DMS 273 (cell line): Measurements from ENCODE around the gene WNT5B.
A peak's percentile ranks its signal among the peaks of the same experiment; 100 is the strongest.

Source experiments
- DNase-seq: peaks from one replicate; lab custom pipeline; 2025; ENCODE audit not compliant: unreplicated experiment; lab: John Stamatoyannopoulos, UW

Gene WNT5B

DNA sequence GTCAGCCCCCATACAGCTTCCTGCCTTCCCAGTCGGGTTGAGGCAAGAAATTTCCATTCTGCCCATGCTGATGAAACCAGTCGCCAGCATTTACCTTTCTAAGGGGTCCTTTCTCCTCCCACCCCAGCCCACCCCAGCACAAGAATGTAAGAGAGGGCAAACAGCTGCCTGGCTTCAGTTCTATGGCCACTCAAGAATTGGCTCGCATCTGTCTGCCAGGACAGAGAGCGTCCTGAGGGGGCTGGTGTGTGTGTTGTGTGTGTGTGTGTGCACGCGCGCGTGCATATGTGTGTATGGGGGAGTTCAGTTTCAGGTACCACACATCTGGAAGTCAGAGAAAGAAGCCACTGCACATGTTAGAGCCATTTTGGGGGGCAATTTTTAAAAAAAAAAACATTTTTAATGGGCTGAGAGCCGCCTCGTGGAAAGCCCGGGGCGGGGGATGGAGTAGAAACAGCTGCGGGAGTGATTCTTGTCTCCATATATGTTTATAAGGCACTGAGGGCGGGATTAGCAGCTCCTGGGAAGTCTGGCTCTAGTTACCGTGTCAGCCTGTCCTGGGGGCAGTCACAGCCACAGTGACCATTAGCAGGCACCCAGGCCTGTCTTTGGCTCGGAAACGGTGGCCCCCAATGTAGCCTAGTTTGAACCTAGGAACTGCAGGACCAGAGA lies at the start of gene WNT5B:
WNT5B (plus strand) TSS at position 566 of the 672 bp plus-strand sequence. CDS start 2,124 bp downstream, outside the sequence.
- no peak for DNase-seq

GRCh38 chr12:1579651-1580435 lies 49.2 kb upstream of the WNT5B start:
- no peak for DNase-seq

GRCh38 chr12:1580526-1580925 lies 48.5 kb upstream of the WNT5B start:
- no peak for DNase-seq

GRCh38 chr12:1581973-1582708 lies 46.9 kb upstream of the WNT5B start:
- no peak for DNase-seq

GRCh38 chr12:1582709-1583050 lies 46.4 kb upstream of the WNT5B start:
- DNase-seq: no peak

- DNase-seq: peak; percentile 84
Observed at GRCh38 chr12:1583421-1584078, 45.5 kb upstream of the WNT5B start.

DNA sequence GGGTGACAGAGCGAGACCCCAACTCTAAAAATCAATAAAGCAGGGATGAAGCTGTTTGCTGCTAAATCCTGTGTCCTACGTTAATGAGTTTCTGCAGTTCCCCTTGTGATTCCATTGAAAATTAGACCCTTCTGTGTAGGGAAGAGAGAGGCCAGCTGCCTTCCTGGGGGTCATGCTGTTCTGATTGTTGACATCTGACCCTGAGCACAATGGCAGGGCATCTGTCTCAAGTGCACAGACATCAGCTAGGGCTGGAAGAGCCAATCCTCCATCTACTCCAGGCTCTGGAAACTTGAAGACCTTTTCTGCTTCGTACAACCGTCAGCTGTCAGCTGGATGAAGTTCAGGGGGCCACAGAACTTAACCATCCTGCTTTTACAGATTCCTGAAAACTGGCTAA lies 44.7 kb upstream of the WNT5B start:
- DNase-seq: no peak

DNA sequence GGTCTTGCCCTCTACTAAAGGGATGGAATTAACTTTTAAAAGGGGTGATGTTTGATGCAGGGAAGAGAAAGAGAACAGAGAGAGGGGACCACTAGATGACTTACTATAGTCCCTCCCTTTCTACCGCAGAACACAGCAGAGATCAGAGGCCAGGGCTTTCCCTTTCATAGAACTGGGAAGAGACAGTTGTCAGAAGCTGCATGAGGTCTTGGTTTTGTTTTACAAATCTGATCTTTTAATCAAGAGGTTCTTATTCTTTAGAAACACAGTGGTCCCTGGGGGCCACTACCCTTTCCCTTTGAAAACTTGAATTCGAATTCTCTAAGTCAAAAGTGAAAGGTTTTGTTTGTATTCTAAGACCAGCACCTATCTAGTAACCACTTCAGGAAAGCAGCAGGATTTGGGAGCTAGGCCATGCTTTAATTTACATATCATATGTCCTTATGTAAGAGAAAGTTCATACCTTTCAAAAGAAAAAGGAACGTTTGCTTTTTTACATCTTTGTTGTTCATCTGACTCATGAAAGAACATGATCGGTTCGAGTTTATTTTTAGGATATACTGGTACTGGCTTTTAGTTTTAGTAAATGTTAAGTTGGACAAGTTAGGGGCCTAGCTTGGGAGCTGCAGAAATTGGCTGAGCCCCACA lies 41.0 kb upstream of the WNT5B start:
- no peak for DNase-seq

DNA sequence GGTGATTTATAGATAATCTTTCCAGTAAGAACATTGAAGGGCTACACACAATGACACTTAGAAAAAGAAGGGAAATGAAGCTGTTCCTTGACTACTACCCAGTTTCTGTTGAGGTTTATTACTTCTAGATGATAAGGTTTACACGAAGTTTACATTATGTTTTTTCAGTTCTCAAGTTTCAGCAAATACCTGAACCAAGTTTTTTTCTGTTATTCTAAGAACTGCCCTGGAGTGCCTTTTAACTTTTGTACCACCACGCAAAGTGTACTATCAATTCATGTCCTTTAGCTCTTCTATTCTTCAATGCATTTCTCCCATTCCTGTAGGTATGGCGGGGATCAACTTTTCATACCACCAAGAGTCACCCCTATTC lies 40.5 kb upstream of the WNT5B start:
- DNase-seq: no peak

DNA sequence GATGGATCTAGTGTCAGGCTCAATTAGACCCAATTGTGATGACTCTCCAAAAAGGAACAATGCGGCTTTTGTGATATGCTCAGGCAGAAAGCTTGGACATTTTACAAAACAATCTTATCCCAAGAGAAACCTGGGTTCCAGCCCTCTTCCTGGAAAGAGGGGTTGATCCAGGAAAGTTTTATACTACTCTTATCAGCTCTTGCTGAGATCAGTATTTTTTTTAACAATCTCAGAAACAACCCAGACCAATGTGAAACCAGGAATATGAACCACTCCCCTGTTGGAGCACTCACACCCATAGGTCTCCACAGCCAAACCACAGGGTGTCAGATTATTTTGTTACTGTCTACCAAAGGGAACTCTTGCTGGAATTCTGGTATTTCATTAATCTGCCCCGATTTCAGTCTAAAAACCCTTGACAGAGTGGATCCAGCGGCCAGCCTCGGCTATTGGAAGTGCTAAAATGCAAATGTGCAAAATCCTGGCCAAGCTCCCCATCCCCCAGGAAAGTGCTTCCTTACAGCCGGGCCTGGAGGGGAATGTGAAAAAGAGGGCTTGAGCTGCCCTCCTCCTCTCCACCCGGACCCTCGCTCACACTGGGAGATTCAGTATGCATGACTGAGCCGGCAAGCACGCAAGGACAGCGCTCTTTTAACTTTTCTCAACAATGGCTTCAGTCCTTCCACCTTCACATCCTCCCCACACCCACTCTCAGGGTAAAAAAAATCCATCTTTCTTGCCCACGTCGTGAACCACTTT lies 38.6 kb upstream of the WNT5B start:
- no peak for DNase-seq

DNA sequence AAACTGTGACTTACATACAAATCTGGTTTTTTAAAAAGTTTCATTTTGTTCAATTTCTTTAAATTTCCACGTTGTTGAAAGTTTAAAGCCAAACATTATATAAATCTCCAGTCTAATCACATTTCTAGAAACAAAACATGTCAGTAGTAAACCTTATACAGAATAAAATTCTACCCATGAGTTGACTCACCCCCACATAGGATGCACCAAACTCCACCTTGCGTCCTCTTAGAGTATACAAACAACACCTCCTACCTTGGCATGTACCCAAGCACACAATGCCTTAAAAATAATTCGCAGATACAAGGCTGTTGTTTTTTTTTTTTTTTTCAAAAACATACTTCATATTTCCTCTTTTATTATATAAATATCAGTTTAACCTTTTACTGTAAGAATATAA lies 38.0 kb upstream of the WNT5B start:
- peak; percentile 44 for DNase-seq

GRCh38 chr12:1591543-1591942 lies 37.5 kb upstream of the WNT5B start:
- no peak for DNase-seq

DNA sequence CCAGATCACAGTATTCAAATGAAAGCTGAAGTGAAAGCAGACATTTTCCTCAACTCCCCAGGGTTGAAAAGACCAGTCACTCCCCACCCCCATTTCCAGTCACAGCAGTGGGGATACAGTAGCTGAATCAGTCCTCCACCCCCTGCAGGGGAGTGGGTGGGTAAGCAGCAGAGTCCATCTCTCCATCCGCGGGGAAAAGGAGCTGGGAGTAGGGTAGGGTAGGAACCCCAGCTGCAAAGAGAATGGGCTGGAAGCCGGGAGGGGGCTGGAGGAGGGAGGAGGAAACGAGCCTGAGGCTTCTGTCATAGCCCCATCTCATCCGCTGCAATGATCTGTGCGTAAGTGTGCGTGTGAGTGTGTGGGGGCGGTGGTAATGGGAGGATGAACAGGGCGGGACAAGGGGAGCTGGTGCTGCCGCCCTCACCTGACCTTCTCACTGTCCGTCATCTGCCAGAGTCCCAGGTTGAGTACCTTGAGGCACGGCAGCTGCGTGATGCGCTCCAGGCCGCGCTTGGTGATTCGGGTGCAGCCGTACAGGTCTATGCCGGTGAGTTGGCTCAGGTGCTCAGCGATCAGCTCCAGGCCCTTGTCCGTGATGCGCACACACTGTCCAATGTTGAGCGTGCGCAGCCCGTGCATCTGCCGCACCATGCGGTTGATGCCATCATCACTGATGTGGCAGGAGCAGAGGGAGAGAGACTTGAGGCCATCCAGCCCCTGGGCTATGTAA lies 36.4 kb upstream of the WNT5B start:
- DNase-seq: peak; percentile 70

DNA sequence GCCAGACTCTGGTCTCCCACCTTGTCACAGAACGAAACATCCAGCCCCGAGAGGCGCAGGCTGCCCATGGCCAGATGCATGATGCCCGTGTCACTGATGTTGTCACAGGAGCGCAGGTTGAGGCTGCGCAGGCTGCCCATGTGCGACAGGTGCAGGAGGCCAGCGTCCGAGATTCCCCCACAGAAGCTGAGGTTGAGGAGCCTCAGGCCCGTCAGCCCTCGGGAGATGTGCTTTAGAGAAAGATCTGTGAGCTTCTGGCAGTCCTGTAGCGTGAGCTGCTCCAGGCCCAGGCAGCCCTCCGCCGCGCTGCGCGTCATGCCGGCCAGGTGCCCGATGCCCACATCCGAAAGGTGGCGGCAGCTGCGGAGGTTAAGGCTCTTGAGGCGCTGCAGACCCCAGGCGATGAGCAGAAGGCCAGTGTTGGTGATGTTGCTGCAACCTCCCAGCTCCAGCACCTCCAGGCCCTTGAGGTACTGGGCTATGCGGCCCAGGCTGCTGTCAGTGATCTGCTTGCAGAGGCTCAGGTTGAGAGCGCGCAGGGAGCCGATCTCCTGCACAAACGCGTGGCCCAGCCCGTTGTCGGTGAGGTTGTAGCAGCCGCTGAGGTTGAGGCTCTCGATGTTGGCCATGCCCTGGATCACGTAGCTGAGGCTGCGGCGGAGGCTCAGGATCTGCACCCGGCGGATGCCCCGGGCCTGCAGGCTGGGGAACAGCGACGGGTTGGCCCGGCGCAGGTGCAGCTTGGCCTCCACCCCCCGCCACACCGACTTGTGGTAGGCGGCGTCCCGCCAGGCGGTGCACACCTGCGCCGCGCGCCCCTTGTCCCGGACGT lies 35.6 kb upstream of the WNT5B start:
- peak; percentile 67 for DNase-seq

DNA sequence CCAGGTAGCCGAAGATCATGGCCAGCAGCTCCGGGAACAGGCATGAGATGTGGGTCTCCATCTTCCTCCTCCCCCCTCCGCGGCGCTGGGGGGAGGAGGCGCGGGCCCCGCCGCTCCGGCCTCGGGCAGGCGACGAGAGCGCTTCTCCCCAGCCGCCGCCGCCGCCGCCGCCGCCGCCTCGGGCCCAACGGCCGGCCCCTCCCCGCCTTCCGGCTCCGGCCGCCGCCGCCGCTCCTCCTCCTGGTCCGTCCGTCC lies 35.1 kb upstream of the WNT5B start:
- no peak for DNase-seq

DNA sequence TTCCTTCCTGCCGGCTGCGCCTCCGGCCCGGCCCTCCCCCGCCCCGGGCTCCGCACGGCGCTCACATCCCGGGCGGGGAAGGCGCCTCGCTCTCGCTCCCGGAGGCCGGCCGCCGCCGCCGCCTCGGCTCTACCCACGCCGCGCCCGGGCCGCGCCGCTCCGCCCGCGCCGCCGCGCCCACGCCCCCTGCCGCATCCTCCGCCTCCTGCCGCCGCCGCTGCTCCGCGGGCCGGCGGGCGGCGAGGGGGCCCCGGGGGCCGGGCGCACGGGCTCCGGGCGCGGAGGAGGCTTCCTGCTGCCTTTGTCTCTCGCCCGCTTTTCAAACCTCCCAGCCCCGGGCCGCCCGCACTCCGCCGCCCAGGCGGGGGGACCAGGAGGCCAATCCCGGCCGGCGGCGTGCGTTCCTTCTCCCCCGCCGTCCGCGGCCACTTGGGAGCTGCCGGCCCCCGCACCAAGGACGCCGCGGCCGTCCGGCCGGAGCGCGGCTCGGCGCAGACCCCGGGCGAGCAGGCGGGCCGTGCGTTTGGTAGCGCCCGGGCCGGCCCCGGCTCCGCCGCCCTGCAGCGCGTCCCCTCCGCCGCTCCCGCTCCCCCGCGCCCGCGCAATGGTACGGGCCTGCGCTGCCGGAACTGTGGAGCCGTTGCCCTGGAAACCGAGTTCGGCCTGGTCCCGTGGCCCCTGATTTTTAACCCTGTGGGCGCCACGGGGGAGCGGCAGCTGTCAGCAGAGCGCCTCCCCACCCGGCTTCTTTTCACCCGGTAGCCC lies 34.6 kb upstream of the WNT5B start, which contains the start of gene FBXL14:
FBXL14 (minus strand) TSS at position 321 of the 765 bp plus-strand sequence. CDS start 515 bp downstream, outside the sequence.
- DNase-seq: peak; percentile 94

DNA sequence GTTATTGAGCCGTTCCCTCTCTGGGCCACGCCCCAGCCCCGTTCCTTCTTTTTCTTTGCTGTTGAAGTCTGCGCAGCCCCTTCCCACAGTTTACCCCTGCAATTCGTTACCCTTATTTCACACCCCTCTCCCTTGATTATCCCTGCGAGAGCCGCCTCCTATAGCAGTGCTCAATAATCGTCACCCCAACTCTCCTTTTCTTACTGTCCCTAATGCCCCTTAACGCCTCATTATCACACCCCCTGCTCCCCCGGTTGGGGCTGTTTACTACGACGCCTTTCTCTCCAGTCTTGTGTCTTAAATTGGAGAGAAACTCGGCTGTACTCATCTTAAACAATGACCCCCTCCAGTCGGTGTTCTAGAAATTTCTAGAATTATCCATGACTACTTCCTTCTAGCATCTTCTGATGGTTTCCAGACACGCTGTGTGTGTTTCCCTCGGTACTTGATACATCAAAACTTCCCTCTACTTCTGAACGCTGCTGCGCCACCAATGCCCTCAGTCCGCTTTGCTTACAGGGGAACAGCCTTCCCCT lies 33.9 kb upstream of the WNT5B start:
- no peak for DNase-seq
